ENCODE results near the gene DNM2.
A peak's percentile ranks its signal among the peaks of the same experiment; 100 is the strongest.

Gene DNM2

DNA sequence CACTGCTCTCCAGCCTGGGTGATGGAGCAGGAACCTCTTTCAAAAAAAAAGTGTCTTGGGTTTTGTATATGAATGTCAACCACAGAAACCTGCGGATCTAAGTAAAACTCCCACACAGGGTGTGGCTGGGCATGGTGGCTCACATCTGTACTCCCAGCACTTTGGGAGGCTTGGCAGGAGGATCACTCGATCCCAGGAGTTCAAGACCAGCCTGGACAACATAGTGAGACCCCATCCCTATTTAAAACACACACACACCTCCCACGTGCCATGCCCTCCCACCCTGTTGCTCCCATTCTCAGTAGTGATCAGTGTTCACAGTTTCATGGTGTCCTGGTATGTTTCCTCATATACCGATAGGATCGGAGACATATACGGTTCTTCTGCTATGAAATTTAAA lies 109.0 kb downstream of the DNM2 start:
- Histone ChIP-seq H3K18ac (ENCODE audit: low read length) (no peak overlapping the region), H3K79me1 (ENCODE audit: low read depth, low read length) (no peaks in the 10 kb centered on the region), H2AFZ (ENCODE audit: low read length) (no peak overlapping the region), H2BK15ac (ENCODE audit: low read length) (no peak overlapping the region), H2BK5ac (ENCODE audit: low read length) (no peak overlapping the region), H2BK12ac (ENCODE audit: low read length) (no peak overlapping the region), H4K91ac (ENCODE audit: low read depth, low read length, poor library complexity) (no peak overlapping the region), H3K36me3 (replicated peaks in 1 of 2; ENCODE audit: control insufficient read depth in 2 of 2, insufficient read depth in 2 of 2, low read length in 2 of 2) (peaks cover 32 to 71% of the 10 kb centered on the region in 2 donors), H3K27me3 (ENCODE audit: control insufficient read depth in 3 of 3, insufficient read depth in 3 of 3, low read depth in 1 of 3, low read length in 3 of 3) (no peaks in the 10 kb centered on the region), H4K8ac (ENCODE audit: low read depth, low read length) (no peak overlapping the region), H2AK5ac (ENCODE audit: low read depth, low read length) (no peak overlapping the region), H3K9me3 (replicated peaks in 1 of 2; ENCODE audit: control insufficient read depth in 2 of 2, insufficient read depth in 1 of 2, low read depth in 1 of 2, low read length in 2 of 2) (no peaks in the 10 kb centered on the region), H3K9ac (ENCODE audit: low read depth, low read length, poor library complexity) (no peak overlapping the region), H3K27ac (replicated peaks; ENCODE audit: low read length) (no peak overlapping the region), H3K23ac (ENCODE audit: low read depth, low read length, poor library complexity) (no peak overlapping the region), H2BK120ac (ENCODE audit: low read depth, low read length) (no peak overlapping the region), H3K4me1 (ENCODE audit: control insufficient read depth in 2 of 2, insufficient read depth in 1 of 2, low read depth in 1 of 2, low read length in 2 of 2) (peaks cover 0 to 6% of the 10 kb centered on the region in 2 donors), H3K4ac (ENCODE audit: low read length) (no peak overlapping the region), H3K4me3 (ENCODE audit: low read length in 2 of 2) (no peak overlapping the region), H3K4me2 (ENCODE audit: insufficient read depth, low read length, poor library complexity, severe bottlenecking) (no peak overlapping the region), H3K14ac (ENCODE audit: low read length) (no peak overlapping the region)
- DNase-seq (ENCODE audit: low spot score), result no peak
- WGBS, 2 donors (ENCODE audit: extremely low coverage in 2 of 2, insufficient read length in 2 of 2, insufficient replicate concordance in 1 of 2), result no CpG with 5 or more reads among the region's 6 CpGs

DNA sequence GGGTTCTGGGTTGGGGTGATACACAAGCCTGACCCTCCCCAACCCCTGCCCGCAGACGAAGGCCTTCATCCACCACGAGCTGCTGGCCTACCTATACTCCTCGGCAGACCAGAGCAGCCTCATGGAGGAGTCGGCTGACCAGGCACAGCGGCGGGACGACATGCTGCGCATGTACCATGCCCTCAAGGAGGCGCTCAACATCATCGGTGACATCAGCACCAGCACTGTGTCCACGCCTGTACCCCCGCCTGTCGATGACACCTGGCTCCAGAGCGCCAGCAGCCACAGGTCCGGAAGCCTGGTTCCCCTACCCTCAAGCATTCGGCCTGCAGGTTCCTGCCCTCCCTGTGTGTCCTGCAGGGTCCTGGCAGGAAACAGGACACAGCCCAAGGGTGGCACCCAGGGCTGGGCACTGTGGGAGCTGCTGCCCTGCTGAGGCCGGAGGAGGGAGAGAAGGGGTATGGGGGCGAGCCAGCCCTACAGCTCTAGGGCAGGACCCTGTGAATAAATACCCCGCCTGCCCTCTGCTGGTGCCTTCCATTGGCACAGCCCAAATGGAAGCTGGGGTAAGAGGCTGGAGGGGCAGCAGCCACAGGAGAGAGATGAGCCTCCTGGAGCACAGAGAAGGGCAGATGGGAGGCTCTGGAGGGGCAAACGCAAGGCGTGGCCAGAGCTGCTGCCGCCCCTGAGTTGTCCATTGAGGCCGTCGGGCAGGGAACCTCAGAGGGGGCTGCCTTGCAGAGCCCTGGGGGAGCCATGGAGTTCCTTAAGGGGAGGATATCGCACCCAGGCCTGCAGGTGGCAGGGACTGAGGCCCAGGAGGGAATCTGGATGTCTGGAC lies 111.3 kb downstream of the DNM2 start:
- Histone ChIP-seq H3K27ac (replicated peaks; ENCODE audit: low read length) (no peak overlapping the region), H3K27me3 (ENCODE audit: control insufficient read depth in 3 of 3, insufficient read depth in 3 of 3, low read depth in 1 of 3, low read length in 3 of 3) (no peaks in the 10 kb centered on the region), H2BK15ac (ENCODE audit: low read length) (no peak overlapping the region), H3K23ac (ENCODE audit: low read depth, low read length, poor library complexity) (peak overlapping the region; percentile 17), H3K4ac (ENCODE audit: low read length) (no peak overlapping the region), H3K4me1 (ENCODE audit: control insufficient read depth in 2 of 2, insufficient read depth in 1 of 2, low read depth in 1 of 2, low read length in 2 of 2) (peaks cover 0 to 6% of the 10 kb centered on the region in 2 donors), H3K4me3 (ENCODE audit: low read length in 2 of 2) (no peak overlapping the region), H2BK12ac (ENCODE audit: low read length) (no peak overlapping the region), H2AK5ac (ENCODE audit: low read depth, low read length) (no peak overlapping the region), H3K14ac (ENCODE audit: low read length) (no peak overlapping the region), H3K36me3 (replicated peaks in 1 of 2; ENCODE audit: control insufficient read depth in 2 of 2, insufficient read depth in 2 of 2, low read length in 2 of 2) (peaks cover 43 to 78% of the 10 kb centered on the region in 2 donors), H2BK5ac (ENCODE audit: low read length) (no peak overlapping the region), H2AFZ (ENCODE audit: low read length) (no peak overlapping the region), H3K9ac (ENCODE audit: low read depth, low read length, poor library complexity) (no peak overlapping the region), H3K79me1 (ENCODE audit: low read depth, low read length) (peaks cover 3% of the 10 kb centered on the region), H3K4me2 (ENCODE audit: insufficient read depth, low read length, poor library complexity, severe bottlenecking) (no peak overlapping the region), H4K8ac (ENCODE audit: low read depth, low read length) (no peak overlapping the region), H3K18ac (ENCODE audit: low read length) (no peak overlapping the region), H3K9me3 (replicated peaks in 1 of 2; ENCODE audit: control insufficient read depth in 2 of 2, insufficient read depth in 1 of 2, low read depth in 1 of 2, low read length in 2 of 2) (peaks cover 0 to 2% of the 10 kb centered on the region in 2 donors), H2BK120ac (ENCODE audit: low read depth, low read length) (no peak overlapping the region), H4K91ac (ENCODE audit: low read depth, low read length, poor library complexity) (no peak overlapping the region)
- no peak for DNase-seq (ENCODE audit: low spot score)
- no CpG with 5 or more reads among the region's 26 CpGs for WGBS, 2 donors (ENCODE audit: extremely low coverage in 2 of 2, insufficient read length in 2 of 2, insufficient replicate concordance in 1 of 2)

DNA sequence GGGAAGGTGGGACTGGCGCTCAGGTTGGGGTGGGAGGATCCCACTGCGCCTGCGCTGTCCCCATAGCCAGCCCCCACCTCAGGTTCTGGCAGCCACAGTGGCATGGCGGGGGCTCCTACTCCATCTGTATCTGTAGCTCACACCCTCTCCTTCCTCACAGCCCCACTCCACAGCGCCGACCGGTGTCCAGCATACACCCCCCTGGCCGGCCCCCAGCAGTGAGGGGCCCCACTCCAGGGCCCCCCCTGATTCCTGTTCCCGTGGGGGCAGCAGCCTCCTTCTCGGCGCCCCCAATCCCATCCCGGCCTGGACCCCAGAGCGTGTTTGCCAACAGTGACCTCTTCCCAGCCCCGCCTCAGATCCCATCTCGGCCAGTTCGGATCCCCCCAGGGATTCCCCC lies 112.1 kb downstream of the DNM2 start:
- H4K8ac ChIP-seq (ENCODE audit: low read depth, low read length), result no peak overlapping the region
- H3K4me2 ChIP-seq (ENCODE audit: insufficient read depth, low read length, poor library complexity, severe bottlenecking), result no peak overlapping the region
- H2BK5ac ChIP-seq (ENCODE audit: low read length), result peak overlapping the region; percentile 60
- no CpG with 5 or more reads among the region's 16 CpGs for WGBS, 2 donors (ENCODE audit: extremely low coverage in 2 of 2, insufficient read length in 2 of 2, insufficient replicate concordance in 1 of 2)
- no peak overlapping the region for H3K14ac ChIP-seq (ENCODE audit: low read length)
- peaks cover 42 to 75% of the 10 kb centered on the region in 2 donors for H3K36me3 ChIP-seq (replicated peaks in 1 of 2; ENCODE audit: control insufficient read depth in 2 of 2, insufficient read depth in 2 of 2, low read length in 2 of 2)
- H2BK12ac ChIP-seq (ENCODE audit: low read length), result no peak overlapping the region
- DNase-seq (ENCODE audit: low spot score), result no peak
- H2AFZ ChIP-seq (ENCODE audit: low read length), result no peak overlapping the region
- H3K18ac ChIP-seq (ENCODE audit: low read length), result no peak overlapping the region
- no peak overlapping the region for H3K4me3 ChIP-seq (ENCODE audit: low read length in 2 of 2)
- peak overlapping the region; percentile 17 for H3K23ac ChIP-seq (ENCODE audit: low read depth, low read length, poor library complexity)
- peaks cover 3% of the 10 kb centered on the region for H3K79me1 ChIP-seq (ENCODE audit: low read depth, low read length)
- H3K4ac ChIP-seq (ENCODE audit: low read length), result no peak overlapping the region
- no peak overlapping the region for H2BK120ac ChIP-seq (ENCODE audit: low read depth, low read length)
- H3K9ac ChIP-seq (ENCODE audit: low read depth, low read length, poor library complexity), result no peak overlapping the region
- H3K27ac ChIP-seq (replicated peaks; ENCODE audit: low read length), result no peak overlapping the region
- H4K91ac ChIP-seq (ENCODE audit: low read depth, low read length, poor library complexity), result no peak overlapping the region
- peaks cover 0 to 7% of the 10 kb centered on the region in 2 donors for H3K4me1 ChIP-seq (ENCODE audit: control insufficient read depth in 2 of 2, insufficient read depth in 1 of 2, low read depth in 1 of 2, low read length in 2 of 2)
- H2BK15ac ChIP-seq (ENCODE audit: low read length), result no peak overlapping the region
- peaks cover 0 to under 1% (median 0%) of the 10 kb centered on the region in 3 experiments for H3K27me3 ChIP-seq (ENCODE audit: control insufficient read depth in 3 of 3, insufficient read depth in 3 of 3, low read depth in 1 of 3, low read length in 3 of 3)
- peaks cover 0 to 3% of the 10 kb centered on the region in 2 donors for H3K9me3 ChIP-seq (replicated peaks in 1 of 2; ENCODE audit: control insufficient read depth in 2 of 2, insufficient read depth in 1 of 2, low read depth in 1 of 2, low read length in 2 of 2)
- no peak overlapping the region for H2AK5ac ChIP-seq (ENCODE audit: low read depth, low read length)

DNA sequence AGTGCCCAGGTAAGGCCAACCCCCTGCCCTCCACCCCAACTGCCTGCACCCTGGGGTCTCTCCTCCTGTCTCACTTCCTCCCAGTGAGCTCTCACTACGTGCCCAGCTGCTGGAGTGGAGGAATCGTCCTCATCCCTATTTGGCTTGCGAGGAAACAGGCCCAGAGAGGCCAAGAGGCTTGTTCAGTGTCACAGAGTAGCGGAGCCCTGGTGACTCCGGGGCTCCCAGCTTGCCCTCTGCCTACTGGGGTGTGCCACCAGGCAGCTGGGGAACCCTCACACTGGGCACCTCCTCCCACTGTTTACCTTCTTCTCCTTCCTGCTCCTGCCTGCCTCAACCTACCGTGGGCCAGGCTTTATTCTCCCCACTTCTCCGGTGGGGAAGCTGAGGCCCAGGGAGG lies 112.5 kb downstream of the DNM2 start:
- H4K91ac ChIP-seq (ENCODE audit: low read depth, low read length, poor library complexity), result no peak overlapping the region
- H3K9me3 ChIP-seq (replicated peaks in 1 of 2; ENCODE audit: control insufficient read depth in 2 of 2, insufficient read depth in 1 of 2, low read depth in 1 of 2, low read length in 2 of 2), result peaks cover 0 to 6% of the 10 kb centered on the region in 2 donors
- peak overlapping the region; percentile 23 for H3K4me2 ChIP-seq (ENCODE audit: insufficient read depth, low read length, poor library complexity, severe bottlenecking)
- peaks cover 0 to 11% of the 10 kb centered on the region in 2 donors for H3K4me1 ChIP-seq (ENCODE audit: control insufficient read depth in 2 of 2, insufficient read depth in 1 of 2, low read depth in 1 of 2, low read length in 2 of 2)
- H2BK5ac ChIP-seq (ENCODE audit: low read length), result peak overlapping the region; percentile 60
- no peak overlapping the region for H3K14ac ChIP-seq (ENCODE audit: low read length)
- no peak overlapping the region for H3K4me3 ChIP-seq (ENCODE audit: low read length in 2 of 2)
- no CpG with 5 or more reads among the region's 7 CpGs for WGBS, 2 donors (ENCODE audit: extremely low coverage in 2 of 2, insufficient read length in 2 of 2, insufficient replicate concordance in 1 of 2)
- H2AK5ac ChIP-seq (ENCODE audit: low read depth, low read length), result peak overlapping the region; percentile 40
- H3K9ac ChIP-seq (ENCODE audit: low read depth, low read length, poor library complexity), result no peak overlapping the region
- no peak overlapping the region for H2AFZ ChIP-seq (ENCODE audit: low read length)
- no peak overlapping the region for H2BK120ac ChIP-seq (ENCODE audit: low read depth, low read length)
- peaks cover 44 to 76% of the 10 kb centered on the region in 2 donors for H3K36me3 ChIP-seq (replicated peaks in 1 of 2; ENCODE audit: control insufficient read depth in 2 of 2, insufficient read depth in 2 of 2, low read length in 2 of 2)
- H3K4ac ChIP-seq (ENCODE audit: low read length), result no peak overlapping the region
- H3K79me1 ChIP-seq (ENCODE audit: low read depth, low read length), result peaks cover 5% of the 10 kb centered on the region
- H3K18ac ChIP-seq (ENCODE audit: low read length), result peak overlapping the region; percentile 15
- no peak overlapping the region for H2BK15ac ChIP-seq (ENCODE audit: low read length)
- H2BK12ac ChIP-seq (ENCODE audit: low read length), result no peak overlapping the region
- no peak for DNase-seq (ENCODE audit: low spot score)
- peaks cover 0 to 3% (median 0%) of the 10 kb centered on the region in 3 experiments for H3K27me3 ChIP-seq (ENCODE audit: control insufficient read depth in 3 of 3, insufficient read depth in 3 of 3, low read depth in 1 of 3, low read length in 3 of 3)
- no peak overlapping the region for H3K27ac ChIP-seq (replicated peaks; ENCODE audit: low read length)
- no peak overlapping the region for H4K8ac ChIP-seq (ENCODE audit: low read depth, low read length)
- H3K23ac ChIP-seq (ENCODE audit: low read depth, low read length, poor library complexity), result no peak overlapping the region

Measured in neuronal stem cell (in vitro differentiated cells).